Stimulated activated CD4-positive, alpha-beta T cell treated with anti-CD3 and anti-CD28 coated beads, TNF-alpha, amount 100 ng/mL, for 24 hours (primary cell): ENCODE measurements around the gene RRP12.
A peak's percentile ranks its signal among the peaks of the same experiment; 100 is the strongest.

Experiments
- DNase-seq, 3 experiments: peaks; one replicate each; pipeline ENCODE4 v3.0.0-alpha.2; 2020; ENCODE audit warnings: low read depth in 3 of 3

Gene RRP12

DNA sequence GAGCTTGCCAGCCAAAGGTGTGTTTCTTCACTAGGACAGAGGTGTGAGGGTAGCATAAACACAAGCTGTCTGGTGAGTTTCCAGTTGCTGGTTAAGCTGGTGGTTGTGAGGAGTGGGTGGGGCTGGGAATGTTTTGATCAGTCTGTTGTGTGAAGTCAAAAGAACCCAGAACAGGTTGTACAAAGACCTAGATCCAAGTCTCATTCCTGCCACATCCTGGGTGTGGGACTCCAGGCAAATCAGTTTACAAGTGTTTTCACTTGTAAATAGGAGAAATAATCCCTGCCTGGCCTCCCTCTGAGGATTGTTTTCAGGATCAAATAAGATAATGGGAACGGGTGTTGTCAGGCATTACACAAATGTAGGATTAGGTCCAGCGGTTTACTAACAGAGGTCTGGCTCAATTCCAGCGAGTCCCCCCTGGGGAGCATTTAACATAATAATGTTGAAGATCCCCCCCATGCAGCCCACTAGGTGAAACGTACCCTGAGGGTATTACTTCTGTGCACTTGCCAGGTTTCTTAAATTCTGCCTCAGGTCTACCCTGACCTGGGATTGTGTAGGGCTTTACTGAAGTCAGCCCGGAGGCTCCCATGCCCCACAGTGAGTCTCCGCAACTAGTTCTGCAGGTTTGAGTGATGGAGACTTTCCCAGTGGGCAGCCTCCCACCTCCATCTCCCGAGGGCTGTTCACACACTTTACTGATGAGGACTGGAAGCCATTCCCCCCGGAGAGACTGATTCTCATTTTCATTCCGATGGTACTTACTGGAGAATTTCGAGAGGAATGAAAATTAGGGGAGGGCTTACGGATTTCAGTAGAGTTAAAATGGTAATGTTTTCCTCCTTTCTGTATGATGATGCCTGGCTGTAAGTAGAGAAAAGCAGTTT, 64.0 kb downstream of the RRP12 start:
- DNase-seq = no peak

GRCh38 chr10:97336446-97336845, 64.7 kb downstream of the RRP12 start:
- no peak for DNase-seq

GRCh38 chr10:97336006-97336405, 65.1 kb downstream of the RRP12 start:
- no peak for DNase-seq

DNA sequence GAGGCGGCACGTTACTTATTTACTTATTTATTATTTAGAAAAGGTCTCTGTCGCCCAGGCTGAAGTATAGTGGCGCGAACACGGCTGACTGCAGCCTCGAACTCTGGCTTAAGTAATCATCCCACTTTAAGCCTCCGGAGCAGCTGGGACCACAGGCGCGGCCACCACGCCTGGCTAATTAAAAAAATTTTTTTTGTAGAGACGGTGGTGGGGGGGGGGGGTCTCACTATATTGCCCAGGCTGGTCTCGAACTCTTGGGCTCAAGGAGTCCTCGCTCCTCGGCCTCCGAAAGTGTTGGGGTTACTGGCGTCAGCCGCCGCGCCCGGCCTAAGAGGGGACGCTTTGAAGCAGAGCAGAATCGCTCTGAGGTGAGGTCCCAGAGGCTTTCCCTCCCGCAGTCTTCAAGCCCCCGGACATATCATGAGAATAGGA, 65.9 kb downstream of the RRP12 start:
- no peak for DNase-seq

DNA sequence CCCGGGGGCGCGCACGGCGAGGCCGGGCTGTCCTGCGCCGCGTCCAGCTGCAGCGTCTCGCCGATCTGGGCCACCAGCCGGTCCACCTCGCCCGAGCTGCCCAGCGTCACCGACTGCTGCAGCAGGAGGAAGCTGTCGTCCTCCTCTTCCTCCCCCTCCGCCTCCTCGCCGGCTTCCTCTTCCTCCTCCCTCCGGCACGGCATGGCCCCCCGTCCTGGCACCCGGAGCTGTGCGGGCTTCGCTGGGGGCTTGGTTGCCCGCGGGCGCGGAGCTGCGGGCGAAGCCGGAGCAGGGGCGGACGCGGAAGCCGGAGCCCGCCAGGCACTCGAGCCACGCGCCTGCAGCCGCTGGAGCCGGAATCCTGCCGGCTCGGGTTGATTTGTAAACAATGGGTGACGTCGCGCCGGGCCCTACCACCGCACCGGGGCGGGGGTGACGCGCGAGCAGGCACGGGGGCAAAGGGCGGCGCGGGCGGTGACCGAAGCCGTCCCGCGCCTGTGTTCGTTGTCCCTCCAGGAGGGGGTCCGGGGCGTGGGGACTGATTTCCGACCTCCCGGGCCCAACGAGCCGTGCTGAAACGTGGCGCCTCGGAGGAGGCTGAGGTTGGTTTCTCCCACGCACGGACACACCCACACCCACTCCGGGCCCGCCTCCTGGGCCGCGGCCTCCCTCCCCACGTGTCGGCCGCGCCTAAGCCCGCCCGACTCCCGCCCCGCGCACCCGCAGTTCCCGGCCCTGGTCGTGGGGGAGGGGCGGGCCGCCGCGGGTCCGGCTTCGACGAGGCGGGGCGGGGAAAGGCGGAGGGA, 66.6 kb downstream of the RRP12 start, which contains the start of gene FRAT2:
Gene FRAT2 (minus strand): TSS at position 360 of the 806 bp plus-strand sequence. CDS start 157 bp downstream, at position 203.
- DNase-seq = peak; percentile 67 to 86 (median 73)

DNA sequence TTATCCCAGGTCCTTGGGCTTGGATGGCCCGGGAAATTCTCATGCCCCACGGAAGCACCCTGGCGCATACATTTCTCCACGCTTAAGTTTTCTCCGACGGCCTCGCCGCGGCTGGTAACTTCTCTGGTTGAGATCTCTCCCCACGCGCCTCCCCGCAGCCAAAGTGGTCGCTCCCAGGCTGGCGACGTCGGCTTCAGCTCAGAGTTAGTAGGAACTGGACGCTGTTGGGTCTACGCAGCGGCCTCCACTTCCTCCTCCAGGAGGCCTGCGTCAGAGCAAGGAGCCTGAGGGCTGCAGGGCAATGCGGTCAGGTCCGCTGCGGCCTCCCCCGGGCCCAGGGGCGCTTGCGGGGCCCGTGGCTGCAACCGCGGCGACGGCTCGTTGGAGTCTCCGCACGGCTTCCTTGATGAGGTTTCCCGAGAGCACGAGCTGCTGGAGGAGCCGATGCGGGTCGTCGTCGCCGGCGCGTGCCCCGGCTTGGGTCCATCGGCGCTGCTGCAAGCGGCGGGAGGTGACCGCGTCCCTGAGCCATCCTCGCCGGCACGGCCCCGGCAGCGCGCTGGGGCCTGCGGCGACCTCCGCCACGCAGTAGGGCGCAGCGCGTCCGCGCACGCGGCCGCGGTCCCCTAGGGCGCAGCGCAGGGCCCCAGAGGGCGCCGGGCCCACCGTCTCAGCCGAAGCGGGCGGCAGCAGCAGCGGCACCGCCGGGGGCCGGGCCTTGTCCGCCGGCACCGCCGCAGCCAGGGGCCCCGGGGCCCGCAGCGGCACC, 67.4 kb downstream of the RRP12 start:
- peak in 1 of 3 experiments; percentile 36 for DNase-seq

DNA sequence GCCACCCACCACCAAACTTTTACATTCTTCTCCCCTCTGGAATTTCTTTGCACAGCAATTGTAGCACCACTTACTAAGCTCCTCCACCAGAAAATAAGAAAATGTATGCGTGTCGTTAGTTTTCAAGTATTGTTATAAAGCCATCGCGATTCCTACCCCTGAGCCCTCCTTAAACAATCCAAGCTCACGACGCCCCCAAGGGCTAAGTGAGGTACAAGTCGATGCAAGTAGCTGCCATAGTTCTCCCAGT, 67.9 kb downstream of the RRP12 start:
- no peak for DNase-seq

DNA sequence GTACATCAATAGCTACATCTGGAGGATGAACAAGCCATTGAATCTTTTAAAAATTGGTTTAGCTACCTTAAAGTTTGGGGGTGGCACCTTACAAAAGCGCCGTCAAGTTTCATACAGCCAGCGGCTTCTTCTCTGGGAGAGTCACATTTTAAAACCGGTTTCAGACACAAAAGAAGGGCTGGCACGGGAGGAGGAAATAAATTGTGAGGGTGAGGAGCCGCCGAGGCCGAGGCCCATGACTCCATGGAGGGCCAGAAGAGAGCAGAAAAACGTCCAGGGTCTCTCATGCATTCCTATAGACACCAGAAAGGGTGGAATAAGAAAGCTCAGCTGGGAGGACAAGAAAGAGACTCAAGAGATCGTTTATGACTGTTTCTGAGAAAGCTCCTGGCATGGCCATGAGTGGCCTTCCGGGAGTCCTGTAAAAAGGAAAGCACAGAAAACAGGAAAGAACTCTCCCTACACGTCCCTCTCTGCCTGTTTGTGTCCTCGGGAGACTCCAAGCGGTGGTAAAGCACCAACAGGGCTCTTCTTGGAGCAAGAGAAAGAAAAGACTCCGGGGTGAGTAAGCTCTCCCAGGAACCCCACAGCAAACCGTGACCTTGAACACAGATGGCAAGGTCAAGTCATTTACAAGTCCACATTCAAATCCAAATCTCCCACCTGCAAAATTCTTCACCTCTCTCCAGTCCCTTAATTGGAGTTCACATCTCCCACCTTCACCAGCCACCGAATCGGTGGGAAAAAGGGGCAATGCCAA, 68.4 kb downstream of the RRP12 start:
- DNase-seq = no peak

- no peak for DNase-seq
These were observed 69.9 kb downstream of the RRP12 start for GRCh38 chr10:97331153-97331703.

GRCh38 chr10:97329766-97330165, 71.4 kb downstream of the RRP12 start:
- DNase-seq = no peak

GRCh38 chr10:97328646-97329453, 72.3 kb downstream of the RRP12 start:
- no peak for DNase-seq

DNA sequence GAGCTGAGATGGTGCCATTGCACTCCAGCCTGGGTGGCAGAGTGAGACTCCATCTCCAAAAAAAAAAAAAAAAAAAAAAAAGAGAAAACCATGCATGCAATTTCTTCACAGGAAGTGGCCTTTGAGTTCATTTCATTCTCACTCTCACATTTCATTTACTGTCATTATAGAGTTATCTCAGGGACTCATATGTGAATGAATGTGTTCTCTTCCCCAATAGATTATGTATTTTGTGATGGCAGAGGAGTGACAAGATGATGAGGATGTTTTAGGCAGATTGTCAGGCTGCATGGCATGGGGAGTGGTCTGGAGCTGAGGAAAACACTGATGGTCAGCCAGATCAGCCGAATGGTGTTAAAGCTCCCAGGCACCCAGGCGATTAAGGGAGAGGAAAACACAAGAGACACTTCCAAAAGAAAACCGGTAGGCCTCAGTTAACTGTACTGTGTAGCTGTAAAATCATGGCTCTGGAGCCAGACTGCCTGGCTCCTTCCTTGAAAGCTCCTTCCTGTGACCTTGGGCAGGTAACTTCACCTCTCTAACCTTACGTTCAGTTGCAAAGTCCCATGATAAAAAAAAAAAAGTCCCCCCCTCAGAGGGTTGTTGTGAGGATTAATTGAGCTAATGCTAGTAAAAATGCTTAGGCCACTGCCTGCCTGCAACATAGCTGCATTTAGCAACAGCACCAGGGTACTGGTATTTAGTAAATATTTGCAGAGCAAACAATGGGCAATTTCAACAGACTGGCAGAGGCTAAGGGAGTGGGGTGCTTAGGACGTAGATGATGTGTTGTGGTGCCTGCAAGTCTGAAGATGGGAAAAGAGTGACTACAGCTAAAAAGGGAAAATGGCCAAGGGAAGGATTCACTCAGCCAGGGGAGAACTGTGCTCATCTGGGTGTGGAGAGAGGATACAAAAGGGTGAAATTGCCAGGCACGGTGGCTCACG, 73.5 kb downstream of the RRP12 start:
- no peak for DNase-seq

GRCh38 chr10:97325754-97326153, 75.4 kb downstream of the RRP12 start:
- DNase-seq = no peak

DNA sequence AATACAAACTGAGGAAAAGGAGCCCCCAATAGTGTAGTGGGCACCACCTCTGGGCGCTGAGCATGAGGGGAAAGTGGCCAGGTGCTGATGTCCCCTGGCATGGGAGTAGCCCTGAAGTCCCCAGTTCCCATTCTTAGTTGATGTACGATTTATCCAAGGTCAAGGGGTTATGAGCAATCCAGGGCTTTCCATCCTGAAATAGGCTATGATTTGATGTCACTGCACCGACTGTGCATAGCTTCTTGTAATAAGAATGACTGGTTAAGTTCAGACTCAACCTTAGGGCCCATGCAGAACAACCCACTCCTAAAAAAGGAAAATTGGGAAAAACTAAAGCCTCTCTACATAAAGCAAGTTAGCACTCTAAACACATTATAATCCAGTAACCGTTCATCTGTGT, 77.6 kb downstream of the RRP12 start:
- DNase-seq = no peak

DNA sequence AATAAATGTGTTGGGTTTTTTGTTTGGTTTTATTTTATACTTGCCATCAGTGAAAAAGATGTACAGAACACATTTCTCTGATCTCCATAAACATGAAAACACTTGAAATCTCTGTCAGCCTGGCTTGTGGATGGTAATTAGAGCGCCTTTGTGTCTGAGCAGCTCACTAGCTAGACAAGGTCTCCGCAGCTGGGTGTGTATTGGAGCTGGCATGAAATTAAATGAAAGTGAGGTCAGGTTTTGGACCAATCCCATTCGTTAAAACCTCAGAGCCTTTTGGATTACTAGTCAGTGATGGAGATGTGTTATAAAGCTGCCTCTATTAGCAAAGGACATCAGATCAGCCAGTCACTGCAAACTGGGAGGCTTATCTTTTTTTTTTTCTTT, 79.3 kb downstream of the RRP12 start:
- DNase-seq = no peak

DNA sequence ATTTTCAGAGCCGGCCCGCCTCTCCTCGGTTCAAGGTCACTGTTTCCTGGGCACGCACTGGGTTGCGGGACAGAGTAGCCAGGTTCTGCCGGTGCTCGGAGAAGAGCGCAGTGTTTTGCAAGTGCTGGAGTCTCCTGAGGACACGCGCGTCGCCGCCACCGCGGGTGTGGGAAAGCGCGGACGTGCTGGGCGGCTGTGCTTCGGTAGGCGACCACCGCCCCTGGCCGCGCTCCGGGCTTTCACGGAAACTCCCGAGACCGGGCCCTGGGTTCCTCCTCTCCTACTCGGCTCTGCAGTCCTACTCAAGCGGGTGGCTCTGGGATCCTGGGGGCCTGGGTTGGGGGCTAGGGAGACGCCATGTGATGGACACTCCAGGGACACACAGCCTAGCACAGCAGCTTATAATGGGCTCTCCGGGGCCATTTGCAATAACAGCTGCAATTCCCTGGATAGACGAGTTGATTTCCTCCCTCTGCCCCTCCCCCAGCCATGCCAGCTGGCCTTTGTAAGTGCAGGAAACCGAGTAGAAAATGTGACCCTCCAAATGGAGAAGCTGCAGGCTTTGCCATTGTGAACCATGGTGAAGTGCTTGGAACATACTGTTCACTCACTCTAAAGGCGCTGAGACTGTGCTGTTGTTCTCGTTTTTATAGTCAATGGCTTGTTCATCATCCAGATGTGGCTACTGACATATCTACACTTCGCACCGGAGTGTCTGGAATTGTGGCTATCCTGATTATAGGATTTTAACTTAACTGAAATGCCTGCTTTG, 79.9 kb downstream of the RRP12 start:
- peak in 1 of 3 experiments; percentile 11 for DNase-seq

GRCh38 chr10:97320480-97321031, 80.6 kb downstream of the RRP12 start:
- DNase-seq = peak in 1 of 3 experiments; percentile 7
